Activated naive CD4-positive, alpha-beta T cell treated with anti-CD3 and anti-CD28 coated beads for 36 hours (primary cell): ENCODE data around the gene RASGRP2. TPM values are rescaled to one million over a fixed set of nuclear protein-coding genes. Genes with fewer than 3 reads are reported as not detected.

Experiments
- CTCF ChIA-PET: fragments of 350-600 bp; sonication (Branson Sonifier 250); formaldehyde crosslinking; loops from one replicate; lab custom pipeline; 2021; ENCODE audit warnings: antibody characterized with exemption; lab: Charles Lee
- DNase-seq: peaks from one replicate; pipeline ENCODE4 v3.0.0-alpha.2; 2020
- H3K27ac Mint-ChIP-seq: one replicate; pipeline ENCODE4 v1.8.0; 2021; ENCODE audit warnings: mild to moderate bottlenecking, mixed read lengths
- H3K27me3 Mint-ChIP-seq: one replicate; pipeline ENCODE4 v1.8.0; 2021; ENCODE audit warnings: low read depth, mixed read lengths
- H3K36me3 Mint-ChIP-seq: one replicate; pipeline ENCODE4 v1.8.0; 2021; ENCODE audit warnings: low read depth, mixed read lengths
- H3K4me1 Mint-ChIP-seq: one replicate; pipeline ENCODE4 v1.8.0; 2021; ENCODE audit warnings: low read depth, mixed read lengths
- H3K4me3 Mint-ChIP-seq: one replicate; pipeline ENCODE4 v1.8.0; 2021; ENCODE audit warnings: mild to moderate bottlenecking, moderate library complexity, mixed read lengths
- H3K9me3 Mint-ChIP-seq: one replicate; pipeline ENCODE4 v1.8.0; 2021; ENCODE audit warnings: mixed read lengths
- intact Hi-C: fragments of 100-400 bp; cut with micrococcal nuclease; formaldehyde crosslinking; loops from one replicate; pipeline ENCODE4 v1.15.1; 2023
- total RNA-seq, 2 experiments: library from RNA; stranded (reverse); gene quantifications; one replicate each; pipeline ENCODE4 v1.2.3, GENCODE V29; 2021

The RASGRP2 gene
- 1 to 10 TPM; 5.2 to 5.6 TPM for total RNA-seq

- intact Hi-C loops, result loop anchor here (1.0 to 2.0 kb wide), 4 partner anchors 20 to 67 kb away; partner anchors contain the start of genes MEN1 and SF1
- Mint-ChIP-seq H3K27me3 (peaks cover 6% of the 10 kb centered on the region), H3K4me1 (peaks cover 26% of the 10 kb centered on the region), H3K4me3 (peak within 1 kb of the TSS; percentile 72), H3K9me3 (no peaks in the 10 kb centered on the region), H3K36me3 (no peaks in the 10 kb centered on the region), H3K27ac (peak within 1 kb of the TSS; percentile 6)
- CTCF ChIA-PET, result interaction anchor here (0.5 to 4.2 kb wide), 16 partner anchors 10 to 294 kb away, joined by 3 to 26 read pairs (median 4); partner anchors contain the start of gene PYGM
- DNase-seq, result peak; percentile 89
These were observed at the start of gene RASGRP2 for GRCh38 chr11:64743591-64744543. RASGRP2 (minus strand) TSS chr11:64744142; CDS start chr11:64742866, 1,276 bp downstream.

GRCh38 chr11:64792482-64792881 is 48.5 kb upstream of the RASGRP2 start:
- H3K4me3 Mint-ChIP-seq, result no peak overlapping the region
- CTCF ChIA-PET, result no interaction called here
- no peaks in the 10 kb centered on the region for H3K9me3 Mint-ChIP-seq
- intact Hi-C loops, result no loop called here
- H3K36me3 Mint-ChIP-seq, result peaks cover 11% of the 10 kb centered on the region
- DNase-seq, result no peak
- peaks cover 27% of the 10 kb centered on the region for H3K4me1 Mint-ChIP-seq
- H3K27ac Mint-ChIP-seq, result peak overlapping the region; percentile 21
- H3K27me3 Mint-ChIP-seq, result no peaks in the 10 kb centered on the region

- Mint-ChIP-seq H3K36me3 (peaks cover 11% of the 10 kb centered on the region), H3K4me1 (peaks cover 28% of the 10 kb centered on the region), H3K27me3 (no peaks in the 10 kb centered on the region), H3K9me3 (no peaks in the 10 kb centered on the region), H3K27ac (no peak overlapping the region), H3K4me3 (no peak overlapping the region)
- no peak for DNase-seq
- intact Hi-C loops, result no loop called here
- CTCF ChIA-PET, result interaction anchor here (0.9 kb wide), 1 partner anchor 325 kb away, joined by 3 read pairs; no protein-coding TSS in a partner anchor
These were observed 47.9 kb upstream of the RASGRP2 start for GRCh38 chr11:64791781-64792291.

- Mint-ChIP-seq H3K27me3 (no peaks in the 10 kb centered on the region), H3K36me3 (peaks cover 7% of the 10 kb centered on the region), H3K9me3 (no peaks in the 10 kb centered on the region), H3K4me1 (peaks cover 20% of the 10 kb centered on the region), H3K4me3 (no peak overlapping the region), H3K27ac (no peak overlapping the region)
- CTCF ChIA-PET, result interaction anchor here (0.9 kb wide), 1 partner anchor 326 kb away, joined by 3 read pairs; no protein-coding TSS in a partner anchor
- intact Hi-C loops, result no loop called here
- no peak for DNase-seq
These were observed 46.5 kb upstream of the RASGRP2 start for GRCh38 chr11:64790205-64791095.

- H3K4me3 Mint-ChIP-seq, result no peak overlapping the region
- CTCF ChIA-PET, result no interaction called here
These were observed 45.6 kb upstream of the RASGRP2 start for GRCh38 chr11:64789331-64790204.

GRCh38 chr11:64788321-64789215 is 44.6 kb upstream of the RASGRP2 start:
- intact Hi-C loops, result no loop called here
- Mint-ChIP-seq H3K4me3 (no peak overlapping the region), H3K9me3 (no peaks in the 10 kb centered on the region), H3K27ac (no peak overlapping the region), H3K27me3 (no peaks in the 10 kb centered on the region), H3K36me3 (peaks cover 2% of the 10 kb centered on the region), H3K4me1 (peaks cover 14% of the 10 kb centered on the region)
- no peak for DNase-seq
- CTCF ChIA-PET, result interaction anchor here (0.6 kb wide), 1 partner anchor 10 kb away, joined by 3 read pairs; the partner anchor contains the start of gene SF1

More at GRCh38 chr11:64789331-64790204, 45.6 kb upstream of the RASGRP2 start:
- Mint-ChIP-seq H3K27me3 (no peaks in the 10 kb centered on the region), H3K9me3 (no peaks in the 10 kb centered on the region), H3K27ac (no peak overlapping the region), H3K4me1 (peaks cover 20% of the 10 kb centered on the region), H3K36me3 (peaks cover 2% of the 10 kb centered on the region)
- DNase-seq, result no peak
- intact Hi-C loops, result no loop called here

- peaks cover 2% of the 10 kb centered on the region for H3K36me3 Mint-ChIP-seq
- peak; percentile 73 for DNase-seq
- H3K27me3 Mint-ChIP-seq, result no peaks in the 10 kb centered on the region
- peaks cover 11% of the 10 kb centered on the region for H3K4me1 Mint-ChIP-seq
- no peak overlapping the region for H3K4me3 Mint-ChIP-seq
- CTCF ChIA-PET, result interaction anchor here (0.6 kb wide), 1 partner anchor 9 kb away, joined by 3 read pairs; the partner anchor contains the start of gene SF1
- H3K9me3 Mint-ChIP-seq, result no peaks in the 10 kb centered on the region
- no peak overlapping the region for H3K27ac Mint-ChIP-seq
- intact Hi-C loops, result loop anchor here (2.0 kb wide), 1 partner anchor 59 kb away; no protein-coding TSS in a partner anchor
These were observed 43.8 kb upstream of the RASGRP2 start for GRCh38 chr11:64787526-64788320.

- no peak overlapping the region for H3K27ac Mint-ChIP-seq
- peaks cover 13% of the 10 kb centered on the region for H3K4me1 Mint-ChIP-seq
- intact Hi-C loops, result loop anchor here (2.0 kb wide), 1 partner anchor 60 kb away; no protein-coding TSS in a partner anchor
- no peak overlapping the region for H3K4me3 Mint-ChIP-seq
- H3K27me3 Mint-ChIP-seq, result no peaks in the 10 kb centered on the region
- CTCF ChIA-PET, result interaction anchor here (1.0 to 1.5 kb wide), 5 partner anchors 14 to 325 kb away, joined by 3 to 5 read pairs (median 3); partner anchors contain the start of gene TM7SF2
- H3K36me3 Mint-ChIP-seq, result peaks cover 1% of the 10 kb centered on the region
- no peaks in the 10 kb centered on the region for H3K9me3 Mint-ChIP-seq
- no peak for DNase-seq
These were observed 42.4 kb upstream of the RASGRP2 start for GRCh38 chr11:64786308-64786707.

GRCh38 chr11:64784813-64785581 is 41.1 kb upstream of the RASGRP2 start:
- peaks cover 23% of the 10 kb centered on the region for H3K4me1 Mint-ChIP-seq
- intact Hi-C loops, result no loop called here
- H3K4me3 Mint-ChIP-seq, result no peak overlapping the region
- H3K27me3 Mint-ChIP-seq, result no peaks in the 10 kb centered on the region
- CTCF ChIA-PET, result interaction anchor here (0.6 to 1.2 kb wide), 5 partner anchors 17 to 546 kb away, joined by 3 to 4 read pairs (median 3); no protein-coding TSS in a partner anchor
- peak overlapping the region; percentile 42 for H3K27ac Mint-ChIP-seq
- DNase-seq, result no peak
- peaks cover 3% of the 10 kb centered on the region for H3K36me3 Mint-ChIP-seq
- no peaks in the 10 kb centered on the region for H3K9me3 Mint-ChIP-seq
